A673 (cell line): ENCODE results near the gene KISS1R. TPM values are rescaled to one million over a fixed set of nuclear protein-coding genes. Genes with fewer than 3 reads are reported as not detected.
A peak's percentile ranks its signal among the peaks of the same experiment; 100 is the strongest.

ENCODE experiments used
- BruUV-seq: library from RNA; stranded (reverse); fragments of 400-500 nt; replicated peaks from 2 replicates; lab custom pipeline; 2021; lab: Mats Ljungman, UMichigan
- CTCF ChIA-PET: fragments of 300-600 bp; sonication (Branson Sonifier 250); formaldehyde crosslinking; loops from one replicate; lab custom pipeline; 2022; ENCODE audit warnings: antibody characterized with exemption; lab: Charles Lee
- POLR2A ChIA-PET: fragments of 300-600 bp; sonication (Branson Sonifier 250); formaldehyde crosslinking; loops from one replicate; lab custom pipeline; 2022; ENCODE audit warnings: antibody characterized with exemption; ENCODE audit not compliant: low non-redundant PET; lab: Charles Lee
- DNase-seq: peaks from one replicate; pipeline ENCODE4 v3.0.0-alpha.2; 2015; ENCODE audit warnings: low spot score
- H3K27ac ChIP-seq: fragments of 200-600 bp; sonication (generic); 2 replicates; pipeline ENCODE4 v1.5.1; 2016; ENCODE audit warnings: mixed run types, low read depth, mild to moderate bottlenecking, mixed read lengths, antibody characterized with exemption, low read length; ENCODE audit not compliant: poor library complexity, severe bottlenecking
- H3K27me3 ChIP-seq: fragments of 200-600 bp; sonication (generic); replicated peaks from 2 replicates; pipeline ENCODE4 v1.6.1; 2017; ENCODE audit warnings: mixed run types, low read depth, mild to moderate bottlenecking, mixed read lengths, antibody characterized with exemption, low read length; ENCODE audit not compliant: insufficient read depth, poor library complexity
- H3K36me3 ChIP-seq: fragments of 200-600 bp; sonication (generic); 2 replicates; pipeline ENCODE4 v1.6.1; 2016; ENCODE audit warnings: mixed run types, mild to moderate bottlenecking, mixed read lengths, antibody characterized with exemption, low read length; ENCODE audit not compliant: insufficient read depth, poor library complexity, severe bottlenecking
- H3K4me1 ChIP-seq: fragments of 200-600 bp; sonication (generic); 2 replicates; pipeline ENCODE4 v1.6.1; 2017; ENCODE audit warnings: mixed run types, mild to moderate bottlenecking, mixed read lengths, antibody characterized with exemption, low read length; ENCODE audit not compliant: insufficient read depth, poor library complexity, severe bottlenecking
- H3K4me3 ChIP-seq: fragments of 200-600 bp; sonication (generic); 2 replicates; pipeline ENCODE4 v1.5.1; 2016; ENCODE audit warnings: low read depth, mixed run types, mild to moderate bottlenecking, mixed read lengths, low read length; ENCODE audit not compliant: poor library complexity, severe bottlenecking
- H3K9me3 ChIP-seq: fragments of 200-600 bp; sonication (generic); 2 replicates; pipeline ENCODE4 v1.6.1; 2016; ENCODE audit warnings: mixed run types, low read depth, mild to moderate bottlenecking, mixed read lengths, antibody characterized with exemption, low read length; ENCODE audit not compliant: poor library complexity, severe bottlenecking
- EZH2 ChIP-seq: fragments of 200-600 bp; sonication (generic); IDR thresholded peaks from 2 replicates; pipeline ENCODE4 v1.6.1; 2017; ENCODE audit warnings: borderline replicate concordance, low read depth, mild to moderate bottlenecking, mixed read lengths, antibody characterized with exemption, low read length; ENCODE audit not compliant: poor library complexity, severe bottlenecking
- intact Hi-C: fragments of 100-400 bp; cut with micrococcal nuclease; formaldehyde crosslinking; loops from one replicate; pipeline ENCODE4 v1.10.0; 2022; ENCODE audit not compliant: unreplicated experiment
- total RNA-seq: library from RNA; stranded (reverse); gene quantifications from 2 replicates; pipeline ENCODE4 v1.2.3, GENCODE V29; 2021
- TF ChIP-seq, protein P1 (sequence below): fragments of 300-800, 200-600 bp; sonication (generic); conservative IDR thresholded peaks from 2 replicates; pipeline ENCODE4 v1.5.1; 2017; ENCODE audit warnings: low read depth, mild to moderate bottlenecking, antibody characterized with exemption, low read length, moderate library complexity, mixed read lengths

The KISS1R gene
- total RNA-seq, 1 experiment from 2014 or later: not detected

DNA sequence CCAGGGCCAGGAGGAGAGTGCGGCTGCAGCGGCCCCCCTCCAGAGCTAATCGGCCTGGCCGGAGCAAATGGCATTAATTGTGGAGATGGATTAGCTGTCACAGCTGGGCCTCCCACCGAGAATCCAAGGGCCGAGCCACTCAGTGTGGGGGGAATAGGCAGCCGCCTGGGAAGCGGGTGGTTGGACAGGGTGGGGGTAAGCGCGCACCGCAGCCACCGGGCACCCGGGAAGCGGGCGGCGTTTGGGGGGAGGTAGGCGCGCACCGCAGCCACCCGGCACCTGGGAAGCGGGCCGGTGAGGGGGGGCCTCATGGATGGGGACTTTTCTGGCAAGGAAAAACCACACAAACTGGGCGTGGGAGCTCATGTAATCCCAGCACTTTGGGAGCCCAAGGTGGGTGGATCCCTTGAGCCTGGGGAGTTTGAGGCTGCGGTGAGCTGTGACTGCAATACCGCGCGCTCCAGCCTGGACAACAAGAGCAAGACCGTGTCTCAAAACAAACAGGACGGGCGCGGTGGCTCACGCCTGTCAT is 13.8 kb upstream of the KISS1R start:
- no peak overlapping the region for H3K4me3 ChIP-seq
- BruUV-seq: no TSS peak
- H3K9me3 ChIP-seq: no peaks in the 10 kb centered on the region
- peak; percentile 56 for DNase-seq
- CTCF ChIA-PET: no interaction called here
- peaks cover 4% of the 10 kb centered on the region for H3K36me3 ChIP-seq
- TF ChIP-seq, protein P1, sequence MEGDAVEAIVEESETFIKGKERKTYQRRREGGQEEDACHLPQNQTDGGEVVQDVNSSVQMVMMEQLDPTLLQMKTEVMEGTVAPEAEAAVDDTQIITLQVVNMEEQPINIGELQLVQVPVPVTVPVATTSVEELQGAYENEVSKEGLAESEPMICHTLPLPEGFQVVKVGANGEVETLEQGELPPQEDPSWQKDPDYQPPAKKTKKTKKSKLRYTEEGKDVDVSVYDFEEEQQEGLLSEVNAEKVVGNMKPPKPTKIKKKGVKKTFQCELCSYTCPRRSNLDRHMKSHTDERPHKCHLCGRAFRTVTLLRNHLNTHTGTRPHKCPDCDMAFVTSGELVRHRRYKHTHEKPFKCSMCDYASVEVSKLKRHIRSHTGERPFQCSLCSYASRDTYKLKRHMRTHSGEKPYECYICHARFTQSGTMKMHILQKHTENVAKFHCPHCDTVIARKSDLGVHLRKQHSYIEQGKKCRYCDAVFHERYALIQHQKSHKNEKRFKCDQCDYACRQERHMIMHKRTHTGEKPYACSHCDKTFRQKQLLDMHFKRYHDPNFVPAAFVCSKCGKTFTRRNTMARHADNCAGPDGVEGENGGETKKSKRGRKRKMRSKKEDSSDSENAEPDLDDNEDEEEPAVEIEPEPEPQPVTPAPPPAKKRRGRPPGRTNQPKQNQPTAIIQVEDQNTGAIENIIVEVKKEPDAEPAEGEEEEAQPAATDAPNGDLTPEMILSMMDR: no peak
- TF ChIP-seq EZH2: no peak
- H3K27ac ChIP-seq: no peak overlapping the region
- POLR2A ChIA-PET: interaction anchor here (0.6 kb wide), 2 partner anchors 147 to 231 kb away, joined by 3 to 4 read pairs; no protein-coding TSS in a partner anchor
- intact Hi-C loops: no loop called here
- H3K27me3 ChIP-seq: no peaks in the 10 kb centered on the region
- peaks cover 8% of the 10 kb centered on the region for H3K4me1 ChIP-seq

DNA sequence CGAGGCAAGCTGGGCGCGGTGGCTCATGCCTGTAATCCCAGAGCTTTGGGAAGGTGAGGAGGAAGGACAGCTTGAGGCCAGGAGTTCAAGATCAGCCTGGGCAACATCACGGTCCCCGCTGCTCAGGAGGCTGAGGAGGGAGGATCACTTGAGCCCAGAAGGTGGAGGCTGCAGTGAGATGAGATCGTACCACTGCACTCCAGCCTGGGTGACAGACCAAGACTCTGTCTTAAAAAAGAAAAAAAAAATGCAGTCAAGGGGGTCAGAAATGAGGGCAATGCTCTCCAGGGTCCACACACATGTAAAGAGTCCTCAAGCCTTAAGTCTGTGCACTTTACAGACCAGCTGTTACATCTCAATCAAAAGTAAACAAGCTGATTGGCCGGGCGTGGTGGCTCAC is 12.6 kb upstream of the KISS1R start:
- BruUV-seq: no TSS peak
- Histone ChIP-seq H3K9me3 (no peaks in the 10 kb centered on the region), H3K4me3 (no peak overlapping the region), H3K4me1 (peaks cover 8% of the 10 kb centered on the region), H3K36me3 (peaks cover 2% of the 10 kb centered on the region), H3K27me3 (no peaks in the 10 kb centered on the region), H3K27ac (no peak overlapping the region)
- ChIA-PET CTCF (interaction anchor here (0.6 kb wide), 1 partner anchor 300 kb away, joined by 6 read pairs; no protein-coding TSS in a partner anchor), POLR2A (no interaction called here)
- intact Hi-C loops: no loop called here
- TF ChIP-seq EZH2: no peak
- TF ChIP-seq, protein P1: no peak
- DNase-seq: no peak

DNA sequence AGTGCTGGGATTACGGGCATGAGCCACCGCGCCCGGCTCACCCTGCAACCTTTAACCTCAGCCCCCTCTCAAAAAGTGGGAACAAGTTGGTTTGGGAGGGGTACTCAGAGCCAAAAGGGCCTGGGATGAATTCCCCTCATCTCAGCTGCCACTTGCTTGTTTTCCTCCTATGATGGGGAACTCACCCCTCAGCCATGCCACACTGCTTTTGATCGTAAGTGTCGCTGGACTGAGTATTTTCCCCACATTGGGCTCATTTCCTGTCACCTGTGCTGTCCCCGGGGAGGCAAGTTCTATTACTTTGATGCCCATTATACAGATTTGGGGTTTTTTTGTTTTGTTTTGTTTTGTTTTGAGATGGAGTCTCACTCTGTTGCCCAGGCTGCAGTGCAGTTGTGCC is 10.7 kb upstream of the KISS1R start:
- Histone ChIP-seq H3K4me1 (peaks cover 8% of the 10 kb centered on the region), H3K36me3 (no peaks in the 10 kb centered on the region), H3K9me3 (no peaks in the 10 kb centered on the region), H3K4me3 (no peak overlapping the region), H3K27me3 (no peaks in the 10 kb centered on the region), H3K27ac (no peak overlapping the region)
- DNase-seq: no peak
- TF ChIP-seq EZH2: no peak
- TF ChIP-seq, protein P1: no peak
- intact Hi-C loops: no loop called here
- POLR2A ChIA-PET: no interaction called here
- no TSS peak for BruUV-seq
- CTCF ChIA-PET: no interaction called here
